ENCODE measurements around the gene TMEM86B.

DNA sequence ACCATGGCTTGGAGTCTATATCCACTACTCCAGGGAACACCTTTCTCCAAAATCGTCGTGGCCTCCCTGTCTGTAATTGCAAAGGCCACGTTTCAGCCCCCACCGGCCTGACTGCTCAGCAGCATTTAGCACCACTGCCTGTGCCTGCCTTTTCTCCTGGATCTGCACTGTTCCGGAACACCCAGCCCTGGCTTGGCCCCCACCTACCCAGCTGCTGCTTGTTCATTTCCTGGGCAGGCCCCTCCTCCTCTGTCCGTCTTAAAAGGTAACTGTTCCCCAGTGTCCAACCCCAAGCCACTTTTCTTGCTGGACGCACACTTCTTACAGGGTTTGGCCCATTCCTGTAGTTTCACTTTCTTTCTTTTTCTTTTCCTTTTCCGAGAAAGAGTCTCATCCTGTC is 39.9 kb downstream of the TMEM86B start:
- TF ChIP-seq POLR2A (IDR thresholded peaks at IDR 0.05; ENCODE audit: low read depth, low read length), result no peak
- no peak for TF ChIP-seq SPI1 (IDR thresholded peaks at IDR 0.05; ENCODE audit: low read depth, low read length)
- TF ChIP-seq TAF1 (IDR thresholded peaks at IDR 0.05; ENCODE audit: low read depth, low read length), result no peak
- no peak for TF ChIP-seq POLR2AphosphoS5 (IDR thresholded peaks at IDR 0.05; ENCODE audit: low read depth, low read length)
- TF ChIP-seq PAX5 (IDR thresholded peaks at IDR 0.05; ENCODE audit: insufficient read depth, low read length, severe bottlenecking), result no peak
- TF ChIP-seq POU2F2 (IDR thresholded peaks at IDR 0.05; ENCODE audit: low read depth, low read length), result no peak
